ENCODE measurements around the gene DCAF10. TPM values are rescaled to one million over a fixed set of nuclear protein-coding genes. Genes with fewer than 3 reads are reported as not detected.

The DCAF10 gene
- total and polyA plus RNA-seq, 2 of the 8 experiments (the other 6 are each of a cell fraction or from before 2014, with no cell fraction given), result 7.1 to 15.0 TPM

- POLR2A ChIA-PET (ENCODE audit: partially characterized antibody), result no interaction called here
- no peak overlapping the region for H2BK15ac ChIP-seq (ENCODE audit: low read length)
- H2BK12ac ChIP-seq (ENCODE audit: low read depth, low read length), result no peak overlapping the region
- no peak for DNase-seq (ENCODE audit: low read depth in 1 of 2, low spot score in 2 of 2)
- H3K56ac ChIP-seq (replicated peaks; ENCODE audit: insufficient read length, low read depth, low read length), result no peak overlapping the region
- TF ChIP-seq TEAD4 (IDR thresholded peaks at IDR 0.05; ENCODE audit: low read depth, low read length) (no peak), SAP30 (IDR thresholded peaks at IDR 0.05; ENCODE audit: insufficient read depth, insufficient replicate concordance, low read length) (no peak), POLR2AphosphoS5 (IDR thresholded peaks at IDR 0.05; ENCODE audit: low read depth, low read length) (no peak), CREB1 (IDR thresholded peaks at IDR 0.05) (no peak), KDM4A (IDR thresholded peaks at IDR 0.05; ENCODE audit: low read depth, low read length, severe bottlenecking) (no peak), TCF12 (IDR thresholded peaks at IDR 0.05; ENCODE audit: low read depth, low read length) (no peak), POLR2A (IDR thresholded peaks at IDR 0.05; ENCODE audit: control extremely low read depth in 1 of 2, low read depth in 2 of 2, low read length in 2 of 2) (no peak), CEBPB (IDR thresholded peaks at IDR 0.05; ENCODE audit: low read depth, low read length) (no peak), EP300 (IDR thresholded peaks at IDR 0.05; ENCODE audit: borderline replicate concordance in 1 of 2, low read depth in 2 of 2, low read length in 2 of 2) (no peak), TBP (IDR thresholded peaks at IDR 0.05; ENCODE audit: low read depth, low read length) (no peak), CHD2 (IDR thresholded peaks at IDR 0.05; ENCODE audit: low read length) (no peak), SIX5 (IDR thresholded peaks at IDR 0.05; ENCODE audit: low read depth, low read length) (no peak), JUN (IDR thresholded peaks at IDR 0.05; ENCODE audit: low read depth, low read length) (no peak), CBX5 (IDR thresholded peaks at IDR 0.05; ENCODE audit: low read depth, low read length) (no peak), SRF (IDR thresholded peaks at IDR 0.05; ENCODE audit: low read depth, low read length) (no peak), BACH1 (IDR thresholded peaks at IDR 0.05; ENCODE audit: low read length) (no peak)
- no peak overlapping the region for H3K4me3 ChIP-seq (ENCODE audit: extremely low read depth in 1 of 4, insufficient read depth in 2 of 4, low read depth in 3 of 4, low read length in 4 of 4)
- no peaks in the 10 kb centered on the region for H3K36me3 ChIP-seq (ENCODE audit: control insufficient read depth in 2 of 4, insufficient read depth in 4 of 4, low read length in 3 of 4)
- peaks cover 0 to 3% (median 2%) of the 10 kb centered on the region in 4 experiments; a peak in 3 of 7 replicates for H3K27me3 ChIP-seq (replicated peaks in 1 of 4; ENCODE audit: control insufficient read depth in 3 of 4, extremely low read depth in 1 of 4, insufficient read depth in 3 of 4, low read length in 3 of 4)
- no peak overlapping the region for H2BK120ac ChIP-seq (replicated peaks; ENCODE audit: low read depth, low read length)
- H4K8ac ChIP-seq (ENCODE audit: extremely low read depth, insufficient read depth, low read length), result no peak overlapping the region
- no peak overlapping the region for H2BK5ac ChIP-seq (ENCODE audit: low read depth, low read length)
- H3K4me2 ChIP-seq (ENCODE audit: insufficient read depth in 1 of 2, low read depth in 2 of 2, low read length in 2 of 2), result no peak overlapping the region
- no peaks in the 10 kb centered on the region for H4K20me1 ChIP-seq (replicated peaks in 1 of 2; ENCODE audit: control insufficient read depth in 1 of 2, insufficient read depth in 2 of 2, low read length in 2 of 2)
- H3K79me1 ChIP-seq (ENCODE audit: low read depth, low read length), result no peaks in the 10 kb centered on the region
- H3K9me3 ChIP-seq (ENCODE audit: insufficient read depth in 2 of 2, low read depth in 1 of 2, low read length in 1 of 2), result no peaks in the 10 kb centered on the region
- no peaks in the 10 kb centered on the region for H3K4me1 ChIP-seq (replicated peaks in 1 of 4; ENCODE audit: control insufficient read depth in 3 of 4, insufficient read depth in 4 of 4, low read length in 3 of 4)
- H3K9ac ChIP-seq (replicated peaks in 1 of 4; ENCODE audit: extremely low read depth in 1 of 4, low read depth in 3 of 4, low read length in 3 of 4), result no peak overlapping the region
- H3K18ac ChIP-seq (ENCODE audit: extremely low read depth, low read length), result no peak overlapping the region
- FAIRE-seq, result no peak
- no peak overlapping the region for H2BK20ac ChIP-seq (ENCODE audit: low read length)
- no peak overlapping the region for H2AK5ac ChIP-seq (ENCODE audit: low read depth, low read length)
- no peaks in the 10 kb centered on the region; the same call in 1 of the 2 replicates for H3K23me2 ChIP-seq (ENCODE audit: low read depth, low read length)
- no peak overlapping the region for H3K14ac ChIP-seq (ENCODE audit: insufficient read length)
- H4K5ac ChIP-seq (ENCODE audit: insufficient read length, low read depth, low read length), result no peak overlapping the region
- CTCF ChIA-PET (ENCODE audit: partially characterized antibody), result no interaction called here
- no peak overlapping the region for H3K4ac ChIP-seq (replicated peaks; ENCODE audit: insufficient read length, low read depth, low read length)
- 85% methylated on average over 5 of the region's 5 CpGs; no CpG with 5 or more reads in 1 of the 2 experiments for WGBS, 2 experiments (ENCODE audit: extremely low coverage in 1 of 2, insufficient coverage in 1 of 2, insufficient read length in 1 of 2, insufficient replicate concordance in 2 of 2, low coverage in 1 of 2, low lambda C conversion rate in 2 of 2, missing lambda C conversion rate in 1 of 2)
- no peak overlapping the region for H4K91ac ChIP-seq (replicated peaks; ENCODE audit: insufficient read length, low read length)
- no peak overlapping the region for H3K23ac ChIP-seq (ENCODE audit: insufficient read length)
- H3K27ac ChIP-seq (ENCODE audit: low read depth, low read length), result no peak overlapping the region
- no peak overlapping the region for H2AFZ ChIP-seq (ENCODE audit: low read length)
- no peaks in the 10 kb centered on the region for H3K79me2 ChIP-seq (ENCODE audit: control insufficient read depth in 1 of 2, insufficient read depth in 2 of 2, low read length in 2 of 2)
Observed at GRCh38 chr9:37792122-37792521, 8.5 kb upstream of the DCAF10 start.

Measured in H1 (cell line).